ENCODE data around the gene NEU1. TPM values are rescaled to one million over a fixed set of nuclear protein-coding genes. Genes with fewer than 3 reads are reported as not detected.
"Not testable (repeated sequence)": the region's sequence is repeated elsewhere in the genome, so short reads cannot be mapped to it uniquely, and the experiment has no call there.

NEU1 gene
- polyA plus RNA-seq (2013), result 30.7 TPM

- DNase-seq, result peak; percentile 100
- Histone ChIP-seq H3K4me1 (ENCODE audit: control extremely low read depth in 1 of 4, control insufficient read depth in 4 of 4, insufficient read depth in 4 of 4, low read length in 3 of 4) (peaks cover 0 to 29% (median 19%) of the 10 kb centered on the region in 4 experiments), H3K27me3 (replicated peaks in 2 of 5; ENCODE audit: control insufficient read depth in 4 of 5, insufficient read depth in 5 of 5, low read length in 4 of 5) (no peaks in the 10 kb centered on the region), H3K9me3 (ENCODE audit: control extremely low read depth in 1 of 5, control insufficient read depth in 4 of 5, insufficient read depth in 2 of 5, low read depth in 1 of 5, low read length in 4 of 5) (no peaks in the 10 kb centered on the region), H3K36me3 (ENCODE audit: control insufficient read depth in 4 of 4, insufficient read depth in 4 of 4, low read length in 3 of 4) (peaks cover 9 to 33% (median 14%) of the 10 kb centered on the region in 4 experiments), H3K4me3 (ENCODE audit: control insufficient read depth in 1 of 7, extremely low read depth in 1 of 7, insufficient read depth in 4 of 7, low read depth in 2 of 7, low read length in 6 of 7) (peak within 1 kb of the TSS; percentile 69 to 96 (median 87)), H3K27ac (ENCODE audit: insufficient read depth in 1 of 2, low read depth in 1 of 2, low read length in 2 of 2, poor library complexity in 1 of 2, severe bottlenecking in 2 of 2) (peak within 1 kb of the TSS; percentile 66 to 89)
- ChIA-PET POLR2A (interaction anchor here (0.6 to 2.2 kb wide), 9 partner anchors 10 to 210 kb away, joined by 3 to 18 read pairs (median 4); partner anchors contain the start of gene BAG6), CTCF (interaction anchor here (0.6 to 4.0 kb wide), 8 partner anchors 13 to 159 kb away, joined by 3 to 14 read pairs (median 3); partner anchors contain the start of gene ABHD16A)
- WGBS (ENCODE audit: insufficient coverage), result under 1% methylated on average over 53 of the region's 64 CpGs
Measured at GRCh38 chr6:31862344-31863235, at the start of gene NEU1. Gene NEU1, minus strand, starts transcription at chr6:31862821. Its CDS starts 45 bp downstream, at chr6:31862776.

- POLR2A ChIA-PET, result no interaction called here
- CTCF ChIA-PET, result no interaction called here
Measured at GRCh38 chr6:31911826-31912585, 49.4 kb upstream of the NEU1 start.

GRCh38 chr6:31909298-31909697 lies 46.7 kb upstream of the NEU1 start:
- ChIA-PET POLR2A (interaction anchor here (0.6 kb wide), 1 partner anchor 12 kb away, joined by 3 read pairs; the partner anchor contains the start of gene EHMT2), CTCF (interaction anchor here (0.7 to 1.6 kb wide), 2 partner anchors 9 to 13 kb away, joined by 3 read pairs; no protein-coding TSS in a partner anchor)
- peaks cover 0 to 15% (median 0%) of the 10 kb centered on the region in 4 experiments for H3K4me1 ChIP-seq (ENCODE audit: control extremely low read depth in 1 of 4, control insufficient read depth in 4 of 4, insufficient read depth in 4 of 4, low read length in 3 of 4)
- DNase-seq; H3K27ac ChIP-seq (ENCODE audit: insufficient read depth in 1 of 2, low read depth in 1 of 2, low read length in 2 of 2, poor library complexity in 1 of 2, severe bottlenecking in 2 of 2); H3K36me3 ChIP-seq (ENCODE audit: control insufficient read depth in 4 of 4, insufficient read depth in 4 of 4, low read length in 3 of 4); H3K27me3 ChIP-seq (replicated peaks in 2 of 5; ENCODE audit: control insufficient read depth in 4 of 5, insufficient read depth in 5 of 5, low read length in 4 of 5); H3K9me3 ChIP-seq (ENCODE audit: control extremely low read depth in 1 of 5, control insufficient read depth in 4 of 5, insufficient read depth in 2 of 5, low read depth in 1 of 5, low read length in 4 of 5); H3K4me3 ChIP-seq (ENCODE audit: control insufficient read depth in 1 of 7, extremely low read depth in 1 of 7, insufficient read depth in 4 of 7, low read depth in 2 of 7, low read length in 6 of 7): not testable (repeated sequence)
- WGBS (ENCODE audit: insufficient coverage), result 100% methylated on average over 3 of the region's 7 CpGs

More at GRCh38 chr6:31911826-31912585, 49.4 kb upstream of the NEU1 start:
- peaks cover 0 to 12% (median 0%) of the 10 kb centered on the region in 4 experiments for H3K4me1 ChIP-seq (ENCODE audit: control extremely low read depth in 1 of 4, control insufficient read depth in 4 of 4, insufficient read depth in 4 of 4, low read length in 3 of 4)
- no peaks in the 10 kb centered on the region for H3K27me3 ChIP-seq (replicated peaks in 2 of 5; ENCODE audit: control insufficient read depth in 4 of 5, insufficient read depth in 5 of 5, low read length in 4 of 5)
- DNase-seq, result no peak
- H3K9me3 ChIP-seq (ENCODE audit: control extremely low read depth in 1 of 5, control insufficient read depth in 4 of 5, insufficient read depth in 2 of 5, low read depth in 1 of 5, low read length in 4 of 5), result no peaks in the 10 kb centered on the region
- no peak overlapping the region for H3K27ac ChIP-seq (ENCODE audit: insufficient read depth in 1 of 2, low read depth in 1 of 2, low read length in 2 of 2, poor library complexity in 1 of 2, severe bottlenecking in 2 of 2)
- H3K36me3 ChIP-seq (ENCODE audit: control insufficient read depth in 4 of 4, insufficient read depth in 4 of 4, low read length in 3 of 4), result no peaks in the 10 kb centered on the region
- WGBS (ENCODE audit: insufficient coverage), result 96% methylated on average over 9 of the region's 11 CpGs
- no peak overlapping the region for H3K4me3 ChIP-seq (ENCODE audit: control insufficient read depth in 1 of 7, extremely low read depth in 1 of 7, insufficient read depth in 4 of 7, low read depth in 2 of 7, low read length in 6 of 7)

GRCh38 chr6:31908791-31909190 lies 46.2 kb upstream of the NEU1 start:
- WGBS (ENCODE audit: insufficient coverage), result 80% methylated on average over 1 of the region's 4 CpGs
- H3K4me1 ChIP-seq (ENCODE audit: control extremely low read depth in 1 of 4, control insufficient read depth in 4 of 4, insufficient read depth in 4 of 4, low read length in 3 of 4), result peaks cover 0 to 15% (median 0%) of the 10 kb centered on the region in 4 experiments
- no peaks in the 10 kb centered on the region for H3K36me3 ChIP-seq (ENCODE audit: control insufficient read depth in 4 of 4, insufficient read depth in 4 of 4, low read length in 3 of 4)
- no peaks in the 10 kb centered on the region for H3K27me3 ChIP-seq (replicated peaks in 2 of 5; ENCODE audit: control insufficient read depth in 4 of 5, insufficient read depth in 5 of 5, low read length in 4 of 5)
- H3K27ac ChIP-seq (ENCODE audit: insufficient read depth in 1 of 2, low read depth in 1 of 2, low read length in 2 of 2, poor library complexity in 1 of 2, severe bottlenecking in 2 of 2), result no peak overlapping the region
- ChIA-PET CTCF (interaction anchor here (1.6 kb wide), 1 partner anchor 10 kb away, joined by 3 read pairs; no protein-coding TSS in a partner anchor), POLR2A (interaction anchor here (0.6 kb wide), 1 partner anchor 11 kb away, joined by 3 read pairs; the partner anchor contains the start of gene EHMT2)
- H3K9me3 ChIP-seq (ENCODE audit: control extremely low read depth in 1 of 5, control insufficient read depth in 4 of 5, insufficient read depth in 2 of 5, low read depth in 1 of 5, low read length in 4 of 5), result no peaks in the 10 kb centered on the region
- no peak overlapping the region for H3K4me3 ChIP-seq (ENCODE audit: control insufficient read depth in 1 of 7, extremely low read depth in 1 of 7, insufficient read depth in 4 of 7, low read depth in 2 of 7, low read length in 6 of 7)
- no peak for DNase-seq

- CTCF ChIA-PET, result interaction anchor here (1.4 kb wide), 1 partner anchor 16 kb away, joined by 4 read pairs; no protein-coding TSS in a partner anchor
- POLR2A ChIA-PET; H3K9me3 ChIP-seq (ENCODE audit: control extremely low read depth in 1 of 5, control insufficient read depth in 4 of 5, insufficient read depth in 2 of 5, low read depth in 1 of 5, low read length in 4 of 5); DNase-seq; H3K27ac ChIP-seq (ENCODE audit: insufficient read depth in 1 of 2, low read depth in 1 of 2, low read length in 2 of 2, poor library complexity in 1 of 2, severe bottlenecking in 2 of 2); H3K4me3 ChIP-seq (ENCODE audit: control insufficient read depth in 1 of 7, extremely low read depth in 1 of 7, insufficient read depth in 4 of 7, low read depth in 2 of 7, low read length in 6 of 7); H3K36me3 ChIP-seq (ENCODE audit: control insufficient read depth in 4 of 4, insufficient read depth in 4 of 4, low read length in 3 of 4); H3K27me3 ChIP-seq (replicated peaks in 2 of 5; ENCODE audit: control insufficient read depth in 4 of 5, insufficient read depth in 5 of 5, low read length in 4 of 5): not testable (repeated sequence)
- H3K4me1 ChIP-seq (ENCODE audit: control extremely low read depth in 1 of 4, control insufficient read depth in 4 of 4, insufficient read depth in 4 of 4, low read length in 3 of 4), result peaks cover 0 to 15% (median 0%) of the 10 kb centered on the region in 4 experiments
- 100% methylated on average over 1 of the region's 5 CpGs for WGBS (ENCODE audit: insufficient coverage)
Measured at GRCh38 chr6:31908255-31908654, 45.6 kb upstream of the NEU1 start.

- 73% methylated on average over 3 of the region's 7 CpGs for WGBS (ENCODE audit: insufficient coverage)
- POLR2A ChIA-PET, result interaction anchor here (0.5 kb wide), 1 partner anchor 1361 kb away, joined by 3 read pairs; no protein-coding TSS in a partner anchor
- Histone ChIP-seq H3K36me3 (ENCODE audit: control insufficient read depth in 4 of 4, insufficient read depth in 4 of 4, low read length in 3 of 4) (no peaks in the 10 kb centered on the region), H3K9me3 (ENCODE audit: control extremely low read depth in 1 of 5, control insufficient read depth in 4 of 5, insufficient read depth in 2 of 5, low read depth in 1 of 5, low read length in 4 of 5) (no peaks in the 10 kb centered on the region), H3K27me3 (replicated peaks in 2 of 5; ENCODE audit: control insufficient read depth in 4 of 5, insufficient read depth in 5 of 5, low read length in 4 of 5) (no peaks in the 10 kb centered on the region), H3K4me1 (ENCODE audit: control extremely low read depth in 1 of 4, control insufficient read depth in 4 of 4, insufficient read depth in 4 of 4, low read length in 3 of 4) (peaks cover 2 to 23% (median 8%) of the 10 kb centered on the region in 4 experiments), H3K27ac (ENCODE audit: insufficient read depth in 1 of 2, low read depth in 1 of 2, low read length in 2 of 2, poor library complexity in 1 of 2, severe bottlenecking in 2 of 2) (no peak overlapping the region), H3K4me3 (ENCODE audit: control insufficient read depth in 1 of 7, extremely low read depth in 1 of 7, insufficient read depth in 4 of 7, low read depth in 2 of 7, low read length in 6 of 7) (no peak overlapping the region)
- DNase-seq, result peak; percentile 38 to 73 (median 69)
- CTCF ChIA-PET, result interaction anchor here (0.6 to 1.4 kb wide), 3 partner anchors 17 to 800 kb away, joined by 3 to 4 read pairs (median 4); no protein-coding TSS in a partner anchor
Measured at GRCh38 chr6:31907158-31907813, 44.7 kb upstream of the NEU1 start.

Data from common myeloid progenitor, CD34-positive (primary cell).